LNCaP clone FGC (cell line): ENCODE results near the gene RBBP6.

Experiments
- DNase-seq: peaks from one replicate; pipeline ENCODE4 v3.0.0-alpha.2; 2011; ENCODE audit warnings: low read depth
- H3K4me3 ChIP-seq: 2 replicates; pipeline ENCODE4 v1.5.1; 2011; ENCODE audit warnings: mild to moderate bottlenecking, low read depth, low read length, control low read depth
- TF ChIP-seq, protein P1 (sequence below): IDR thresholded peaks from 2 replicates; pipeline ENCODE4 v1.5.1; 2012; ENCODE audit warnings: mild to moderate bottlenecking; ENCODE audit not compliant: control insufficient read depth, insufficient read depth; ENCODE audit errors: extremely low read depth

Gene RBBP6

DNA sequence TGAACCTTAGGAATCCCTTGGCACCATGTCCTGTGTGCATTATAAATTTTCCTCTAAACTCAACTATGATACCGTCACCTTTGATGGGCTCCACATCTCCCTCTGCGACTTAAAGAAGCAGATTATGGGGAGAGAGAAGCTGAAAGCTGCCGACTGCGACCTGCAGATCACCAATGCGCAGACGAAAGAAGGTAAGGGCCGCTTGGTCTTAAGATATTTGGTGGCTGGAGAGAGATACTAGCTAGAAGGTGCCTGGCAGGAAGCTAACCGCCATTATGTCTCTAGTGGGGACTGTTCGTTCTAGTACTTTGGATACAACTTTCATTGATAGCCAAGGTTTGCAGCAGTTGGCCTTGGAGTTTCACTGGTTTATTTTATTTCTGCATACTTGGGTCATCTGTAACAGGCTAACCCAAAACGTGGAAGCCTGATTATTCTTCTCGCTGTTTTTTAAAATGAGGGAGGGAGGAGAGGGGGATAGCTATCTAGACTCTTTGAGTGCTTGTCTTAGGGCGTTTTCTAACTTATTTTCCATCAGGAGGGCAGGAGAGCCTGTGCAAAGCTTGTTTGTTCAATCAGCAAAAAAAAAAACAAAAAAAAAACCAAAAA, 1.3 kb downstream of the RBBP6 start:
- TF ChIP-seq, protein P1, sequence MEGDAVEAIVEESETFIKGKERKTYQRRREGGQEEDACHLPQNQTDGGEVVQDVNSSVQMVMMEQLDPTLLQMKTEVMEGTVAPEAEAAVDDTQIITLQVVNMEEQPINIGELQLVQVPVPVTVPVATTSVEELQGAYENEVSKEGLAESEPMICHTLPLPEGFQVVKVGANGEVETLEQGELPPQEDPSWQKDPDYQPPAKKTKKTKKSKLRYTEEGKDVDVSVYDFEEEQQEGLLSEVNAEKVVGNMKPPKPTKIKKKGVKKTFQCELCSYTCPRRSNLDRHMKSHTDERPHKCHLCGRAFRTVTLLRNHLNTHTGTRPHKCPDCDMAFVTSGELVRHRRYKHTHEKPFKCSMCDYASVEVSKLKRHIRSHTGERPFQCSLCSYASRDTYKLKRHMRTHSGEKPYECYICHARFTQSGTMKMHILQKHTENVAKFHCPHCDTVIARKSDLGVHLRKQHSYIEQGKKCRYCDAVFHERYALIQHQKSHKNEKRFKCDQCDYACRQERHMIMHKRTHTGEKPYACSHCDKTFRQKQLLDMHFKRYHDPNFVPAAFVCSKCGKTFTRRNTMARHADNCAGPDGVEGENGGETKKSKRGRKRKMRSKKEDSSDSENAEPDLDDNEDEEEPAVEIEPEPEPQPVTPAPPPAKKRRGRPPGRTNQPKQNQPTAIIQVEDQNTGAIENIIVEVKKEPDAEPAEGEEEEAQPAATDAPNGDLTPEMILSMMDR, result no peak
- H3K4me3 ChIP-seq, result peak overlapping the region; percentile 96
- DNase-seq, result no peak

DNA sequence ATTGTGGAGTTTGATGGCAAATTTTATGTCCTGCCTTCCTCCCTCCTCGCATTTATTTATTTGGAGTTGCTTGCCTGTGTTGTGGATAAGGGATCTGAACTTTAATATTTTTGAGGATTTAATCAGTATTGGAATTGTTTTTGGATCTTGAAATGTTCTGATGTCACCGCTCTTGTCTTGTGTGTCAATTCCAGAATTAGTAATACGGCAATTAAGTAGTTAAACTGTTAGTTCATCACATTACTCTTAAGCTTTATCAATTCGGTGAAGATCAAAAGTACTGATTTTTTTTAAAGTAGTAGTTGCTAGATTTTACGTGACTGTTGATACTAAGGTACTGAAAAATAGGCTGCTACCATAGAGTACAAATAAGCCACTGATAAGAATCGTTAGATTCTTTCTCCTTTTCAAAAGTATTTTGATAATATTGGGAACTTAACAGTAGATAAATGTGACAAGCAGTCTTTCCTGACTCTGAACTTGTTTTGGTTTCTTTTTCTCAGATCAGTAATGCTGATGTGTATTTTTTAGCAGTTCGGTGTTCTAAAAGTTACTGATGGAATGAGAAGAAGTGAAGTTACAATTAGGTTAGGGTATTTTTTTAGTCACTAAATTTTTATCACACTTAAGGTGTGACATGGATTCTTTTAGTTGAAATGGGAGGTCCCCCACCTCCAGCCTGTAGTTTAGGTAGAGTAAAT, 2.0 kb downstream of the RBBP6 start:
- peak overlapping the region; percentile 96 for H3K4me3 ChIP-seq
- TF ChIP-seq, protein P1, result no peak
- no peak for DNase-seq

DNA sequence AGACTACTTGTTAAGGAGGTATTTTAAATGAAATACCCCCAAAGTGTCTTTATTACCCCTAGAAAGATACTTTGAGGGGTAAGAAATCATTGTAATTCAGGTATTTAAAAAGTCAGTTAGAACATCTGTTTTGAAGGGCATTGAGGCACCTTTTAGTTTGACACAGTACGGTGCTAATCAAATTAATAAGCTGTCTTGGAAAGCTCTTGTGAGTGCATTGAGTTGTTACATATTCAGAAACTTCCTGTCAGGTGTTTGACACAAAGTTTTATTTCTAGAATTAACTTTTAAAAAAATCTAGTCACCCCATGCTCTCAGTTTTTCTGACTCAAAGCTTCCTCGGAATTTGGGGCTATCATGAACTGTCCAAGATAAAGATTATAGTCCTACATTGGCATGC, 4.6 kb downstream of the RBBP6 start:
- no peak overlapping the region for H3K4me3 ChIP-seq
- TF ChIP-seq, protein P1, result no peak
- DNase-seq, result no peak

GRCh38 chr16:24544640-24545039, 5.3 kb downstream of the RBBP6 start:
- DNase-seq, result no peak
- H3K4me3 ChIP-seq, result no peak overlapping the region
- TF ChIP-seq, protein P1, result no peak

DNA sequence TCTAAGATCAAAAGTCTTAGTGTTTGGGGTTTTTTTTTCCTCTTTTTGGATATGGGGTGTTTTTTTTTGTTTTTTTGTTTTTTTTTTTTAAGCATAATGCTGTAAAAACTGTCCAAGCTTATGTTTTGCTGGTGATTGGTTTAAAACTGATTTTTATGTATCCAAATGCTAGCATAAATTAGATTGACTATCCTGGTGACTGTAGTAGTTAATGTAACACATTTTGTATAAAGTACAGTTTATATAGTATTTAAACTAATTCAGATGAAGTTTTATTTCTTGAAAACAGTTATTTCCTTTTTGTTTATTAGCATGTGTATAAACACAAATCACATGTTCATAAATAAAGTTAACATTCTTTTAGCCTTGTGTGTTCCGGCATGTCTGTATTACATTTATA, 10.9 kb downstream of the RBBP6 start:
- H3K4me3 ChIP-seq, result no peak overlapping the region
- no peak for DNase-seq
- TF ChIP-seq, protein P1, result no peak

DNA sequence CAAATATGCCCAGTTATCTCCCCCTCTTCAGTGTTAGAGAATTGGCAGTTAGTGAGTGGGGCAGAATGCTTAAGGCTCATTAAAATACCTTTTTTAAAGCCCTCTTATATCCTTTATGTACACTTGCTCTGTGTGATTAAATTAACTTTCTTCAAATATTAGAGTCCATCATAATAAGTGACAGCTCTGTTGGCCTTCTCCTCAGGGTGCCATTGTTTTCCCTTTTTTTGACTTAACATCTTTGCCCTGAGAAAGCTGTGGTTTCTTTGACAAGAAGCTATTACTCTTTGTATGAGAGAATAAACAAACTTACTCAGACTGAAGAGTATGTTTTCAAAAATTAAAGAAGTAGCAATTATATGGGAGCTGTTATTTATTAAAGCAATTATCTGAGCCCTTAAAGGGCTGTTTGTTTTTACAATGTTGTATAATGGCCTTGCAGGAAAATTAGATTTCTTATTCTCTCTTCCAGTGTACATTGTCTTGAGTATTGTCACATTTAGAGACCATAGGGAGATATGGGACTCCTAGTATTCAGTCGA, 13.4 kb downstream of the RBBP6 start:
- no peak overlapping the region for H3K4me3 ChIP-seq

More for the DNA sequence above, 13.4 kb downstream of the RBBP6 start:
- TF ChIP-seq, protein P1, result no peak
- no peak for DNase-seq
